ENCODE measurements around the gene LRRTM4.

DNA sequence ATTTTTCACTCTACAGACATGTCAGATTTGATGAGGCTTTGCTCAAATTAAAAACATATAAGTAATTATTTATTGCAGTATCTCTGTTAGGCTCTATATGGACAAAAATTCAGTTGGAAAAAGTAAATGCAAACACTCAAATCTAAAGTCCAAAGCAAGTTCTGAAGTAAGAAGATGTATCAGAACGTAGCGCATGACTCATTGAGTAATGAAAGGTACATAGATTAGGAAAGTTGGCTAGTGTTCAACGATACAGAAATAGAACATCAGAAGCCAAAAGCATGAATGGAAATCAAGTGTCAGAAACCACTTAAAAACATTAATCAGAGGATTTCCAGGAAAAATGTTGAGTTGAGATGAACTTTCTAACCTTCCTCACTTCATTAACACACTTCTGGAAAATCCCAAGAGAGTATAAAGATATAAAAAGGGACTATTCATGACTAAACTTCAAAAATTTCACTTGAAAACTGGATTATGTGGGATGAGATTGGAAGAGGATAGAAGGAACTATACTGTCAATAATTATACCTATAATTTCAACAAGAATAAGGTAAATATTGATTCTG, 494.1 kb downstream of the LRRTM4 start:
- TF ChIP-seq POLR2AphosphoS5 (IDR thresholded peaks at IDR 0.05; ENCODE audit: low read depth) (no peak), EZH2phosphoT487 (IDR thresholded peaks at IDR 0.05; ENCODE audit: unreplicated experiment) (no peak), EZH2 (IDR thresholded peaks at IDR 0.05; ENCODE audit: low read depth, unreplicated experiment) (no peak), CREB1 (CRISPR knock-in tag; IDR thresholded peaks at IDR 0.05; ENCODE audit: low read depth) (no peak), STAT1 (IDR thresholded peaks at IDR 0.05; ENCODE audit: unreplicated experiment) (no peak)
- TF ChIP-seq, protein P1, sequence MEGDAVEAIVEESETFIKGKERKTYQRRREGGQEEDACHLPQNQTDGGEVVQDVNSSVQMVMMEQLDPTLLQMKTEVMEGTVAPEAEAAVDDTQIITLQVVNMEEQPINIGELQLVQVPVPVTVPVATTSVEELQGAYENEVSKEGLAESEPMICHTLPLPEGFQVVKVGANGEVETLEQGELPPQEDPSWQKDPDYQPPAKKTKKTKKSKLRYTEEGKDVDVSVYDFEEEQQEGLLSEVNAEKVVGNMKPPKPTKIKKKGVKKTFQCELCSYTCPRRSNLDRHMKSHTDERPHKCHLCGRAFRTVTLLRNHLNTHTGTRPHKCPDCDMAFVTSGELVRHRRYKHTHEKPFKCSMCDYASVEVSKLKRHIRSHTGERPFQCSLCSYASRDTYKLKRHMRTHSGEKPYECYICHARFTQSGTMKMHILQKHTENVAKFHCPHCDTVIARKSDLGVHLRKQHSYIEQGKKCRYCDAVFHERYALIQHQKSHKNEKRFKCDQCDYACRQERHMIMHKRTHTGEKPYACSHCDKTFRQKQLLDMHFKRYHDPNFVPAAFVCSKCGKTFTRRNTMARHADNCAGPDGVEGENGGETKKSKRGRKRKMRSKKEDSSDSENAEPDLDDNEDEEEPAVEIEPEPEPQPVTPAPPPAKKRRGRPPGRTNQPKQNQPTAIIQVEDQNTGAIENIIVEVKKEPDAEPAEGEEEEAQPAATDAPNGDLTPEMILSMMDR (conservative IDR thresholded peaks at IDR 0.05; ENCODE audit: low read depth in 2 of 2), result no peak
- TF ChIP-seq, protein P2, sequence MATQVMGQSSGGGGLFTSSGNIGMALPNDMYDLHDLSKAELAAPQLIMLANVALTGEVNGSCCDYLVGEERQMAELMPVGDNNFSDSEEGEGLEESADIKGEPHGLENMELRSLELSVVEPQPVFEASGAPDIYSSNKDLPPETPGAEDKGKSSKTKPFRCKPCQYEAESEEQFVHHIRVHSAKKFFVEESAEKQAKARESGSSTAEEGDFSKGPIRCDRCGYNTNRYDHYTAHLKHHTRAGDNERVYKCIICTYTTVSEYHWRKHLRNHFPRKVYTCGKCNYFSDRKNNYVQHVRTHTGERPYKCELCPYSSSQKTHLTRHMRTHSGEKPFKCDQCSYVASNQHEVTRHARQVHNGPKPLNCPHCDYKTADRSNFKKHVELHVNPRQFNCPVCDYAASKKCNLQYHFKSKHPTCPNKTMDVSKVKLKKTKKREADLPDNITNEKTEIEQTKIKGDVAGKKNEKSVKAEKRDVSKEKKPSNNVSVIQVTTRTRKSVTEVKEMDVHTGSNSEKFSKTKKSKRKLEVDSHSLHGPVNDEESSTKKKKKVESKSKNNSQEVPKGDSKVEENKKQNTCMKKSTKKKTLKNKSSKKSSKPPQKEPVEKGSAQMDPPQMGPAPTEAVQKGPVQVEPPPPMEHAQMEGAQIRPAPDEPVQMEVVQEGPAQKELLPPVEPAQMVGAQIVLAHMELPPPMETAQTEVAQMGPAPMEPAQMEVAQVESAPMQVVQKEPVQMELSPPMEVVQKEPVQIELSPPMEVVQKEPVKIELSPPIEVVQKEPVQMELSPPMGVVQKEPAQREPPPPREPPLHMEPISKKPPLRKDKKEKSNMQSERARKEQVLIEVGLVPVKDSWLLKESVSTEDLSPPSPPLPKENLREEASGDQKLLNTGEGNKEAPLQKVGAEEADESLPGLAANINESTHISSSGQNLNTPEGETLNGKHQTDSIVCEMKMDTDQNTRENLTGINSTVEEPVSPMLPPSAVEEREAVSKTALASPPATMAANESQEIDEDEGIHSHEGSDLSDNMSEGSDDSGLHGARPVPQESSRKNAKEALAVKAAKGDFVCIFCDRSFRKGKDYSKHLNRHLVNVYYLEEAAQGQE (IDR thresholded peaks at IDR 0.05; ENCODE audit: unreplicated experiment), result no peak
- TF ChIP-seq, protein P3, sequence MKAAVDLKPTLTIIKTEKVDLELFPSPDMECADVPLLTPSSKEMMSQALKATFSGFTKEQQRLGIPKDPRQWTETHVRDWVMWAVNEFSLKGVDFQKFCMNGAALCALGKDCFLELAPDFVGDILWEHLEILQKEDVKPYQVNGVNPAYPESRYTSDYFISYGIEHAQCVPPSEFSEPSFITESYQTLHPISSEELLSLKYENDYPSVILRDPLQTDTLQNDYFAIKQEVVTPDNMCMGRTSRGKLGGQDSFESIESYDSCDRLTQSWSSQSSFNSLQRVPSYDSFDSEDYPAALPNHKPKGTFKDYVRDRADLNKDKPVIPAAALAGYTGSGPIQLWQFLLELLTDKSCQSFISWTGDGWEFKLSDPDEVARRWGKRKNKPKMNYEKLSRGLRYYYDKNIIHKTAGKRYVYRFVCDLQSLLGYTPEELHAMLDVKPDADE (IDR thresholded peaks at IDR 0.05), result no peak
